B cell (primary cell): ENCODE measurements around the gene CENPO.

Experiments used
- CTCF ChIP-seq: fragments of 200-600 bp; IDR thresholded peaks from one replicate; pipeline ENCODE4 v1.8.0; 2022; ENCODE audit warnings: antibody characterized with exemption, mild to moderate bottlenecking
- EZH2 ChIP-seq: IDR thresholded peaks from 2 replicates; pipeline ENCODE4 v1.6.1; 2012; ENCODE audit warnings: borderline replicate concordance, low read depth, mild to moderate bottlenecking, moderate library complexity, low read length; ENCODE audit not compliant: insufficient read depth, poor library complexity, severe bottlenecking

- TF ChIP-seq CTCF (no peak), EZH2 (no peak)
Observed at GRCh38 chr2:24871852-24872333, 78.7 kb downstream of the CENPO start.
